GM21360 (cell line): ENCODE measurements around the gene ACVR1.
"Not testable (repeated sequence)": the region's sequence is repeated elsewhere in the genome, so short reads cannot be mapped to it uniquely, and the experiment has no call there.

ENCODE experiments used
- ATAC-seq: cut with Tn5 transposase; IDR thresholded peaks from one replicate; pipeline ENCODE4 v1.9.1; 2021; ENCODE audit warnings: mild to moderate bottlenecking, moderate library complexity; ENCODE audit not compliant: unreplicated experiment

The ACVR1 gene

GRCh38 chr2:157894694-157895435 lies 18.7 kb upstream of the ACVR1 start:
- ATAC-seq: no peak

GRCh38 chr2:157893611-157894010 lies 17.5 kb upstream of the ACVR1 start:
- ATAC-seq: no peak

- ATAC-seq: no peak
Measured at GRCh38 chr2:157891643-157892041, 15.5 kb upstream of the ACVR1 start.

- ATAC-seq: no peak
Measured at GRCh38 chr2:157890969-157891642, 15.0 kb upstream of the ACVR1 start.

GRCh38 chr2:157887946-157888345 lies 11.8 kb upstream of the ACVR1 start:
- ATAC-seq: no peak

DNA sequence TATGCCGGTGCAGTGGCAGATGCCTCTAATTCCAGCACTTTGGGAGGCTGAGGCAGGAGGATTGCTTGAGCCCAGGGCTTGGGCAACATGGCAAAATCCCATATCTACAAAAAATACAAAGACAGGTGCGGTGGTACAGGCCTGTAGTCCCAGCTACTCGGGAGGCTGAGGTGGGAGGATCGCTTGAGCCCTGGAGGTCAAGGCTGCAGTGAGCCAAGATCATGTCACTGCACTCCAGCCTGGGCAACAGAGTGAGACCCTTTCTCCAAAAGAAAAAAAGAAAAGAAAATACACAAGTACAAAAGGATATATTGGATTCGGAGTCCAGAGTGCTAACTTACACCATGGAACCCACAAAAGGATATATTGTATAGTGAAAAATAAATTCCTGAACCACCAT lies 8.4 kb upstream of the ACVR1 start:
- ATAC-seq: not testable (repeated sequence)

DNA sequence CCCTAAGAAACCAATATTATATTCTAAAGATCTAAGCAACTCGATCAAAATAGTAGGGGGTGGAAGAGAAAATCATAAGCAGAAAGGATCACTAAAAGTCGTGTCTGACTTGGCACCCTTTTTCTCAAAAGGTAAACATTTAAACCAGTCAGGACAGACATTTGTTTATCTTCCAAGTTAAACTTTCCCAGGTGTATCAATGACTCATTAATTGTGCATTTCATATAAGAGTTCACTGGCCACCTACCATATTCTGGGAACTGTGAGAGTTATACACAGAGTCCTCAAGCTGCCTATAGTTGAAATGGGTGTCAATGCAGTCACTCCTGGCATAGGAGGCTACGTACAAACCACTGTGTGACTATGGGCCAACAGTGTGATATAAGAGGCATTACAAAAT lies 4.8 kb upstream of the ACVR1 start:
- ATAC-seq: no peak

- ATAC-seq: no peak
Measured at GRCh38 chr2:157877761-157878400, 1.8 kb upstream of the ACVR1 start.

GRCh38 chr2:157876786-157877138 lies 632 bp upstream of the ACVR1 start:
- no peak for ATAC-seq

GRCh38 chr2:157875641-157876065 lies 477 bp downstream of the ACVR1 start:
- peak; percentile 43 for ATAC-seq

DNA sequence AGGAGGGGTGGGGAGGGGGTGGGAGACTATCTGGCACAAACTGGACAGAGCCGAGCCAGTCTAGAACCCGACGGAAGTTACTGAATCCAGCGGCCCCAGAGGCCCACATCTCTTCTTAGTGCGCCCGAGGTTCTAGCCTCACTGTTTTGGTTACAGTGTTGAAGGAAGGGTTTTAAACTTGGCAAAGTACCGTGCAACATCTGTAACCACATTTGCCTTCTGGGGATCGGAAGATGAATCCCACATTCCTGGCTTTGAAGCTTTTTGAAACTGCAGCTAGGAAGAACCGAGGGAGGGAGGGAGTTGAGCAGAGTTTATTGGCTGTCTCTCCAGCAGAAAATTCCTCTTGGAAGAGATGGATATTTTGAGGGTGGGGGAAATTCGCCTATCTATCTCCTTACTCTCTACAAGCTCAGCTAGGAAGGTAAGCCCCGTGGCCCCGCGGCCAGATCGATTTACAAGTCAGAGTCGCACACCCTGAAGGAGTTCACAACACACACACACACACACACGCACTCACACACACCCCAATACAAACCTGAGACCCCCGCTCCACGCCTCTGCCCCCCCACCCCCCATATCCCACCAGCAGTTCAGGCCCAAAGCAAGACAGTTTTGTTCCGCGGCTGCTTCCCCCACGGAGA lies 1.0 kb downstream of the ACVR1 start:
- no peak for ATAC-seq

GRCh38 chr2:157874348-157874747 lies 1.8 kb downstream of the ACVR1 start:
- ATAC-seq: no peak

DNA sequence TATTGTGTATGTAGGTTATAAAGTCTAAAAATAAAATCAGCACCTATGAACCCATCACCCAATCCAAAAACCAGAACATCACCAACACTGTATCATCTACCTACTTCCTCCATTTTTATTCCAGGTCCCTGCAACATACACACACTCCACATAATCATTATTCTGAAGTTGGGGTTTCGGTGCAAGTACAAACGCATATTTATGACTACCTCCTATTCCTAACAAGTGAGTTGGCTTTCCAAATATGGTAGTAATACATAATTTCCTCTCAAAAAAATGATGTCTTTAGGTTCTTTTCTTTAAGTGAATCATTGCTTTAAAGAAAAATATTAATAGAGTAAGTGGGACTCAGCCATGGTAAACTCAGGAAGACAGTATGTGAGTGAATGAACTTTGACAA lies 3.3 kb downstream of the ACVR1 start:
- ATAC-seq: no peak

DNA sequence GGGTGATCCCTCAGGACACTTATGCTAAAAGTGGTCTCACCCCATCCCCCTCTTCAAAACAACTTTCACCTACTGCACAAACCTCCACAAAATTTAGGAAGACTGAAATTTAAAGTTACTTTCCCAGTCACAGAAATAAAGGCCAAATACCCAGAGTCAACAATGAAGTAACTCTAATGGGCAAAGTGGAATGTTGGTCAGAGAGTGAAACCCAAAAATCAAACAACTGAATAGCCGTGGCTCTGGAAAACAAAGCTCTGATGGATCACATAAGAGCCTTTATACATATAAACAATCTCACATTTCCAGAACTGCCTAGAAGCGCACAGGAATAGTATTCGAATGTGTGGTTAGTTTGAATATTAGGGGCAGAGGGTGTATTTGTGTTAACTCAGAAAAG lies 4.7 kb downstream of the ACVR1 start:
- ATAC-seq: no peak

- ATAC-seq: no peak
Measured at GRCh38 chr2:157868993-157869392, 7.1 kb downstream of the ACVR1 start.

GRCh38 chr2:157867703-157868102 lies 8.4 kb downstream of the ACVR1 start:
- no peak for ATAC-seq

GRCh38 chr2:157866666-157867642 lies 9.2 kb downstream of the ACVR1 start:
- no peak for ATAC-seq

GRCh38 chr2:157866202-157866601 lies 9.9 kb downstream of the ACVR1 start:
- no peak for ATAC-seq

DNA sequence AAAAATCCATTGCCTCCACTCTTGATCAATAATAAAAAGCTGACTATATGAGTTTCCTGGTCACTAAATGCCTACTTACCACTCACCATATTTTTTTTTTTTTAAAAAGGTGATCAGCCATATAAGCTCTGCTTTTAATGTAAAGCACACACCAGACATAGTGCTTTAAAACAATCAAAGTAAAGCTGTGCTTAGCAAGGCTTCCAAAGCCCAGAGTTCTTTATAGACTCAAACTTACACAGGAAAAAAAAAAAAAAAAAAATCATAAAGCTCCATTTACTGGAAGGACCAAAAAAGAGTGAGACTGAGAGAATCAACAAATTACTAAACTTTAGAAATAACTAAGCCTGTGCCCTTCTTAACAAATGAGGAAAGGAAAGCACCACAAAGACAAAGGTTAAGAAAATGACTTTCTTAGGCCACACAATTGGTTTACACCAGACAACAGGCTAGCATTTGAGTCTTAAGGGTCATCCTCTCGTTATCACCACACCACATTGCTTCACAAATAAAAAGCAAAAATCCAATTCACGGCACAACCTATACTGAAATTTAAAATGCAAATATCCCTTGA lies 11.2 kb downstream of the ACVR1 start:
- no peak for ATAC-seq

DNA sequence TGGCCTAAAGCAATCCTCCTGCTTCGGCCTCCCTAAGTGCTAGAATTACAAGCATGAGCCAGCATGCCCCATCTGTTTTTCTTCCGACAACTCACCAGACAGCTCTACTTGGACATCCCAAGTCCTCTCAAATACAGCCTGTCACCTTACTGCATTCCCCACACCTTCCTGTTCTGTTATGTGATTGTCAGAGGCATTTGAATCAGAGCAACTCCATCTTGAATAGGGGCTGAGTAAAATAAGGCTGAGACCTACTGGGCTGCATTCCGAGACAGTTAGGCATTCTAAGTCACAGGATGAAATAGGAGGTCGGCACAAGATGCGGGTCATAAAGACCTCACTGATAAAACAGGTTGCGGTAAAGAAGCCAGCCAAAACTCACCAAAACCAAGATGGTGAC lies 17.3 kb downstream of the ACVR1 start:
- no peak for ATAC-seq
